Mammary epithelial cell (primary cell): ENCODE data around the gene SNTG2.

Experiments
- CTCF ChIP-seq, 2 donors: IDR thresholded peaks in 1 of 2; conservative IDR thresholded peaks in 1 of 2; 2 replicates each; pipeline ENCODE4 v1.5.1; 2011 to 2012; ENCODE audit warnings: inconsistent platforms in 2 of 2, low read length in 2 of 2, mild to moderate bottlenecking in 2 of 2, control low read depth in 1 of 2, low read depth in 1 of 2; ENCODE audit not compliant: insufficient read depth in 1 of 2; ENCODE audit errors: extremely low read depth in 1 of 2
- EZH2 ChIP-seq: IDR thresholded peaks from 2 replicates; pipeline ENCODE4 v1.6.1; 2012; ENCODE audit warnings: low read length, inconsistent platforms, borderline replicate concordance

- TF ChIP-seq CTCF (conservative IDR thresholded peaks at IDR 0.05 in 1 of 2, IDR thresholded peaks at IDR 0.05 in 1 of 2; ENCODE audit: extremely low read depth in 1 of 2, insufficient read depth in 1 of 2, low read depth in 1 of 2, low read length in 2 of 2) (no peak), EZH2 (no peak)
These were observed 454.5 kb downstream of the SNTG2 start for GRCh38 chr2:1405124-1405523.
